ENCODE data around the gene HMOX1. TPM values are rescaled to one million over a fixed set of nuclear protein-coding genes. Genes with fewer than 3 reads are reported as not detected.

Gene HMOX1
- total RNA-seq, 1 donor from 2014 or later, result 2.0 TPM

DNA sequence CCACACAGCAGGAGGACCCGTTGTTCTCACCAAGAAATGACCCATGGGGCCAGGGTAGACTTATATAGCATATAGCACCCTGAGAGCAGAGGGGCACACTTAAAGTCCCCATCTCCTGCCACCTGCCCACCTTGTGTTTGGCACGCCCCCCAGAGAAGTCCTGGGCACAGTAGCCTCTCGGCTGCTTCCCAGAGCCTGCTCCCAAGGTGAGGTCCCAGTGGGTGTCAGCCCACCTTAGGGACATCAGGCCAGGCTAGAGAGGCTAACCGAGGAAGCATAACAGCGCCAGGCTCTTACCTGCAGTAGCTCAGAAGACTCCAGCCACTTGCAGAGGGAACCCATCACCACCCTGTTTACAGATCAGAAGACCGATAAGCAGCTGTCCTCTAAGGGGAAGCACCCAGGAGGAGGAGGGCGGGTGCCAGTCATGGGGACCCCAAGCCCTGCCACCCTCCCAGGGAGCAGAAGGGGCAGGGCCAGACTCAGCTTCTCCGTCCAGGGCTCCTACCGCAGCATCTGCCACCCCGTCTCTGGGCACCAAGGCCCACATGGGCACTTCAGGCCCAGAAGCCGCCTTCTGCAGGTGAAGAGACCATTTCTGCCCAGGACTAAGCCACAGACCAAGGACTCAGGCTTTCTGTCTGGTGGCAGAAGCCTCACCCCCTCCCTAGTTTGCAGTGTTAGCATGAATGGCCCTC is 34.9 kb upstream of the HMOX1 start:
- Mint-ChIP-seq H3K36me3 (ENCODE audit: low read depth) (peaks cover 5% of the 10 kb centered on the region), H3K27ac (no peak overlapping the region), H3K27me3 (ENCODE audit: insufficient read depth) (no peaks in the 10 kb centered on the region), H3K4me3 (no peak overlapping the region), H3K9me3 (no peaks in the 10 kb centered on the region), H3K4me1 (ENCODE audit: low read depth) (peaks cover 8% of the 10 kb centered on the region)
- intact Hi-C loops (cut with micrococcal nuclease), result no loop called here
- DNase-seq (ENCODE audit: low spot score), result no peak

DNA sequence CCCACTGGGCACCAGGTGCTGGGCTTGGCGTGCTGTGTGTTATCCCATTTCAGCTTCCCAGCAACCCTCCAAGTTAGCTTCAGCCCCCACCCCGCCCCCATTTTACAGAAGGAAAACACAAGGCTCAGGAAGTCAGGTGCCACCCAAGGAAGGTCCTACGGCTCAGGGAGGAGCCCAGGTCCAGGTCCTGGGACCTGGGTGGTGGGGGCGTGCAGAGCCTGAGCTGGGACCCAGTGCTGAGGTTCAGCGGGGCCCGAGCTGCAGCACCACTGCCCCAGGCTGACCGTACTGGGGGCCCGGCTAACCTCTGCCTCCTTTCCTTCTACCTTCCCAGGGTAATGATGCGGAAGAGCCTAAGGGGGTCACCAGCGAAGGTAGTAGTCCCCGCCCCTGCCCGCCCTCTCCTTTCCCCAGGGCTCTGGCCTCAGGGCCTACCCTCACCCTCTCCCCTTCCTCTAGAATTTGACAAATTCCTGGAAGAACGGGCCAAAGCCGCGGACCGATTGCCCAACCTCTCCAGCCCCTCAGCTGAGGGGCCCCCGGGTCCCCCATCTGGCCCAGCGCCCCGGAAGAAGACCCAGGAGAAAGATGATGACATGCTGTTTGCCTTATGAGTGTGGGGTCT is 34.2 kb upstream of the HMOX1 start:
- Mint-ChIP-seq H3K4me3 (no peak overlapping the region), H3K27me3 (ENCODE audit: insufficient read depth) (no peaks in the 10 kb centered on the region), H3K27ac (no peak overlapping the region), H3K4me1 (ENCODE audit: low read depth) (peaks cover 15% of the 10 kb centered on the region), H3K9me3 (no peaks in the 10 kb centered on the region), H3K36me3 (ENCODE audit: low read depth) (peaks cover 4% of the 10 kb centered on the region)
- intact Hi-C loops (cut with micrococcal nuclease), result no loop called here
- no peak for DNase-seq (ENCODE audit: low spot score)

DNA sequence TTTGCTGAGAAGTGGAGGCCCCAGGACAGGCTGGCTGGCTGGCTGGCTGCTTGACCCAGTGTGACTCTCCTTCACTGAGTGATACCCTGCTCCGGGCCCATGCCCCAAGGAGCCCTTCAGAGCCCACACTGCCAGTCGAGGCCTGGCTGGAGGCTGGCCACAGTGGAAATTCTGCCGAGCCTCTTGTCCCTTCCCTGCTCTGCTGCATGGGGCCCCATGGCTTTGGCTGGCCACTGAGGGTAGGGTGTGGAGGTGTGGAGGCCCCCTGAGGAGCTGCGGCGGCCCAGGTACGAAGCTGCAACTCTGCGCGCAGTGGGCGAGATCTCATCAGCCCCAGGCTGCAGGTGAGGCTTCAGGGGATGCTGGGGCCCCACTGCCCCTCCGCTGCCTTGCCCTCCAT is 33.4 kb upstream of the HMOX1 start:
- peaks cover 4% of the 10 kb centered on the region for H3K36me3 Mint-ChIP-seq (ENCODE audit: low read depth)
- peaks cover 23% of the 10 kb centered on the region for H3K4me1 Mint-ChIP-seq (ENCODE audit: low read depth)
- peaks cover 3% of the 10 kb centered on the region for H3K27me3 Mint-ChIP-seq (ENCODE audit: insufficient read depth)
- H3K9me3 Mint-ChIP-seq, result no peaks in the 10 kb centered on the region
- intact Hi-C loops (cut with micrococcal nuclease), result no loop called here
- no peak overlapping the region for H3K27ac Mint-ChIP-seq
- no peak overlapping the region for H3K4me3 Mint-ChIP-seq
- no peak for DNase-seq (ENCODE audit: low spot score)

DNA sequence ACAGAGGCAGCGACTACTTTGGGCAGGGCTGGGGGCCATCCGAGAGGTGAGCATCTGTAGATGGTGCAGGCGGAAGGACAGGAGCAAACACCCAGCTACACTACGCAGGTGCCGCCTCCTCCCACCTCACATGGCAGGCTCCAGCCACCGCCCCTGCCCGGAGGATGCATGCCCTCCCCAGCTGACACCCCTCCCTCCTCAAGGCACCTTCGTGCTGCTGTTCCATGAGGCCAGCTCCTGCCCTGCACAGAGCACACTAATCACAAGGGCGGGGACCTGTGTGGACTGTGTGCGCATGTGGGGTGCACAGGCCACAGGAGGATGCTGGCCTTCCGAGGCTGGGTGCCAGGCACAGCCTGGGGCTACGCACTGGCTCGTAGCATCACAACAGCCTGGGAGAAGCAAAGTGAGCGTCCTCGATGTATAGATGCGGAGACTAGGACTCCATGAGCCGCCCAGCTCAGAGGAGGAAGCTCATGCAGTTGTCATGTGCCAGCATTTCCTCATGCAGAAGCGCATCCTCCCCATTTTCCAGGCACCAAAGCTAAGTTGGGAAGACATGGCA is 32.8 kb upstream of the HMOX1 start:
- no peaks in the 10 kb centered on the region for H3K9me3 Mint-ChIP-seq
- H3K27ac Mint-ChIP-seq, result no peak overlapping the region
- H3K4me1 Mint-ChIP-seq (ENCODE audit: low read depth), result peaks cover 27% of the 10 kb centered on the region

DNA sequence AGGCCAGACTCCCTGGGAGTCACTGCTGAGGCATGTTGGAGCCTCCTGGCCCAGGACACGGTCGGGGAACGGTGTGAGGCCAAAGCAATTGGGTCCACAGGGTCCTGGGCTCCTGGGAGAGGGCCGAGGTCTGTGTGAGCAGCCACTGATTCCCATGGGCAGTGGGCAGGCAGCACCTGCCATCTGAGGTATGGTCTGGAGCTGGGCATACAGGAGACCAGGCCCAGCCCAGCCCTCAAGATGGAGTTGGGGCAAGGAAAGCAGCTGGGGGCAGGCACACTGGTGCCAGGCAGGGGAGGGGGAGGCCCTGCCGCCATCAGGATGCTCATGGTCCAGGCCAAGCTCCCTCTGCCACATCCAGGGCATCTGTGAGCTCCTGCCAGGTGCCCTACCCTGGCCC is 32.2 kb upstream of the HMOX1 start:
- no peak overlapping the region for H3K4me3 Mint-ChIP-seq
- DNase-seq (ENCODE audit: low spot score), result no peak
- H3K27me3 Mint-ChIP-seq (ENCODE audit: insufficient read depth), result peaks cover 3% of the 10 kb centered on the region
- H3K36me3 Mint-ChIP-seq (ENCODE audit: low read depth), result peaks cover 4% of the 10 kb centered on the region
- peaks cover 27% of the 10 kb centered on the region for H3K4me1 Mint-ChIP-seq (ENCODE audit: low read depth)
- no peak overlapping the region for H3K27ac Mint-ChIP-seq
- intact Hi-C loops (cut with micrococcal nuclease), result no loop called here
- H3K9me3 Mint-ChIP-seq, result no peaks in the 10 kb centered on the region

More for the DNA sequence above, 32.8 kb upstream of the HMOX1 start:
- Mint-ChIP-seq H3K27me3 (ENCODE audit: insufficient read depth) (peaks cover 3% of the 10 kb centered on the region), H3K4me3 (no peak overlapping the region), H3K36me3 (ENCODE audit: low read depth) (peaks cover 4% of the 10 kb centered on the region)
- intact Hi-C loops (cut with micrococcal nuclease), result no loop called here
- no peak for DNase-seq (ENCODE audit: low spot score)

DNA sequence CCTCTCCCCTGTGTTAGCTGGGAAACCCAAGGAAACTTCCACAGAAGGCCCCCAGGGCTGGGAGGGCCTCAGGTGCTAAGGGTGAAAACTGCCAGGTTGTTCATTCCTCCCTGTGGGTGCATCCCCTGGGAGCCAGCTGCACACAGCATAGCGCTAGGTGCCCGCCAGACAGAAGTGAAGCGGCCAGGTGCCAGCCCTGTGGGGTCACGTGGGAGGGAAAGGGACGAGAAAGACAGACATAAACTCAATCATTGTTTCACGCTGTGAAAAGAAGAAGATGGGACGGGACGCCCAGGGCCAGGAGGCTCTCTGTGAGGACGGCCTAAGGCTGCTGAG is 31.6 kb upstream of the HMOX1 start:
- H3K9me3 Mint-ChIP-seq, result no peaks in the 10 kb centered on the region
- no peak overlapping the region for H3K4me3 Mint-ChIP-seq
- peaks cover 4% of the 10 kb centered on the region for H3K36me3 Mint-ChIP-seq (ENCODE audit: low read depth)
- intact Hi-C loops (cut with micrococcal nuclease), result no loop called here
- no peak for DNase-seq (ENCODE audit: low spot score)
- H3K4me1 Mint-ChIP-seq (ENCODE audit: low read depth), result peaks cover 27% of the 10 kb centered on the region
- peaks cover 3% of the 10 kb centered on the region for H3K27me3 Mint-ChIP-seq (ENCODE audit: insufficient read depth)
- no peak overlapping the region for H3K27ac Mint-ChIP-seq

DNA sequence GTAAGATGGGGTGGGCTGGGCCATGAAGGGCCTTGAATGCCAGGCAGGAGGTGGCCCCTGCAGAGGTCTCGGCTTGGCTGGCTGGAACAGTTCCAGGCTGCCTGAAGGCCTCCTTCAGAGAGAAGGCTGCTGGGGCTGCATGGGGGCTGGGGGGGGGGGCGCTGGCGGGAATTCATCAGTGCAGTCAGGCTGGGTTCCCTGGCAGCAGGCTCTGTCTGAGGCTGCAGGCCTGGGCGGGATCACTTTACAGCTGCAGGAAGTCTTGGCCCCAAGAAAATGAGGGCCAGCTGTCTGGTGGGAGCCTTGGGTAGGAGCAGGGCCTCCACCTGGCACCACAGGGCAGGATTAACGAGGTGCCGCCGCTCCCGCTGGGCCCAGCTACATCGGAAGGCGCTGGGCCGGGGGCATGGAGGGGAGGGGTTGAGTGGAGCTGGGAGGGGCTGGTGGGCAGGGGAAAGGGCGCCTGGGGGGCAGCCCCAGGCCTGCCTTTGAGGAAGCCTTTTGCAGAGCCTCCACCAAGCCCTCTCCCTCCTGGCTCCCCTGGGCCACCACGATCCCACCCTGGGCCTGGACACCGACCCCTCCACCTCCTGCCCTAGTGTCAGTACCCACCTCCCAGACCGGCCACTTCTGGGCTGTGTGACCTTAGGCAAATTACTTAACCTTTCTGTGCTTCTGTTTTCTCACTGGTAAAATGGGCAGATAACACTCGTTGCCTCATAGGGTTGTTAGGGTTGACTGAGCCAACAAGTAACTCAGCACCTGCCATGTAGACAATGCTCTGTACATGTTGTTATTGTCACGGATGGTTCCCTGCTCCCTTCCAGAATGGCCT is 31.0 kb upstream of the HMOX1 start:
- H3K4me1 Mint-ChIP-seq (ENCODE audit: low read depth), result peaks cover 27% of the 10 kb centered on the region
- H3K36me3 Mint-ChIP-seq (ENCODE audit: low read depth), result peaks cover 4% of the 10 kb centered on the region
- peaks cover 3% of the 10 kb centered on the region for H3K27me3 Mint-ChIP-seq (ENCODE audit: insufficient read depth)
- no peak overlapping the region for H3K27ac Mint-ChIP-seq
- intact Hi-C loops (cut with micrococcal nuclease), result loop anchor here (1.0 to 5.0 kb wide), 7 partner anchors 31 to 774 kb away; partner anchors contain the start of genes HMOX1 and MCM5
- no peak for DNase-seq (ENCODE audit: low spot score)
- H3K4me3 Mint-ChIP-seq, result no peak overlapping the region
- H3K9me3 Mint-ChIP-seq, result no peaks in the 10 kb centered on the region

DNA sequence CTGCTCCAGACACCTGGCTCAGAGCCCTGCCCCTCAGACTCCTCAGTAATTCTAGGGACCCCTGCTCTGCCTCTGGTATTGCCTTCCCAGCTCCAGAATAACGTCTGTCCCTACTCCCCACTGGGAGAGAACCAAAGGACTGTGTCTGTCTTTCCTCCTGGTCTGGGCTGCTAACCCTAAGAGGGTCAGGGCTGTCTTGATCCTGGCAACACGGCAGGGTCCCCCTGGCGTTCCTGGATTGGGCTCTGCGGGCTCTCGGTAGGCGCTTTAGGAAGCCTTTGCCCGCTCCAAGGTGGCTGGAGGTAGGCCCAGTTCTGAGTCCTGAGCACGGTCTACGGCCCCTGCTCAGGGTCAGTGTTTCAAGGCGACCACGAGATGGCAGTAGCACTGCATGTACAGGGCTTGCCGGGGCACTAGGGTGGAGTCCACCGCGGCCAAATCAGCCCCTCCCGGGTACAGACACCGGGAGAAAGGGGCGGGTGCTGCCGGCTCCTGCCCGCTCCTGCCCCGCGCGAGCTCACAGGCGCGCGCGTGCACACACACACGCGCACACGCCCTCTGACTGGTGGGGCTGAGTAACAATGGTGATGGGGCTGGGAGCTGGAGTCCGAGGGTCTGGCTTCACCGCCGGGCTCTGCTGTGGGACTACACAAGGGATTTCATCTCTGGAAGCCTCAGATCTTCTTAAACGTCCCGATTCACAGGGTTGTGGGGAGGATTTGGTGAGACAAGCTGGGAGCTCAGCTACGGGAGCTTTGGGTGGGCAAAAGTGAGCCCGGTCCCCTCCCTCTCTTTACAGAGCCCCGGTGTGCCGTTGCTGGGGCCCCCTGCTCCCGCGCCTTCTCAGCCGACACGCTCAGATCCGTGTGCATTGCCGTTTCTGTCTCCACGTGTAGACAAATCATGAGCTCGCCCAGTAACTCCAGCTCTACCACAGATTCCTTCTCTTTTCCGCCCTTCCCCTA is 30.1 kb upstream of the HMOX1 start:
- H3K27me3 Mint-ChIP-seq (ENCODE audit: insufficient read depth), result peaks cover 5% of the 10 kb centered on the region
- peak overlapping the region; percentile 48 for H3K27ac Mint-ChIP-seq
- peaks cover under 1% of the 10 kb centered on the region for H3K36me3 Mint-ChIP-seq (ENCODE audit: low read depth)
- intact Hi-C loops (cut with micrococcal nuclease), result loop anchor here (1.0 to 5.0 kb wide), 7 partner anchors 30 to 773 kb away; partner anchors contain the start of genes HMOX1 and MCM5
- peaks cover 27% of the 10 kb centered on the region for H3K4me1 Mint-ChIP-seq (ENCODE audit: low read depth)
- peak; percentile 81 for DNase-seq (ENCODE audit: low spot score)
- H3K9me3 Mint-ChIP-seq, result no peaks in the 10 kb centered on the region
- H3K4me3 Mint-ChIP-seq, result peak overlapping the region; percentile 79

DNA sequence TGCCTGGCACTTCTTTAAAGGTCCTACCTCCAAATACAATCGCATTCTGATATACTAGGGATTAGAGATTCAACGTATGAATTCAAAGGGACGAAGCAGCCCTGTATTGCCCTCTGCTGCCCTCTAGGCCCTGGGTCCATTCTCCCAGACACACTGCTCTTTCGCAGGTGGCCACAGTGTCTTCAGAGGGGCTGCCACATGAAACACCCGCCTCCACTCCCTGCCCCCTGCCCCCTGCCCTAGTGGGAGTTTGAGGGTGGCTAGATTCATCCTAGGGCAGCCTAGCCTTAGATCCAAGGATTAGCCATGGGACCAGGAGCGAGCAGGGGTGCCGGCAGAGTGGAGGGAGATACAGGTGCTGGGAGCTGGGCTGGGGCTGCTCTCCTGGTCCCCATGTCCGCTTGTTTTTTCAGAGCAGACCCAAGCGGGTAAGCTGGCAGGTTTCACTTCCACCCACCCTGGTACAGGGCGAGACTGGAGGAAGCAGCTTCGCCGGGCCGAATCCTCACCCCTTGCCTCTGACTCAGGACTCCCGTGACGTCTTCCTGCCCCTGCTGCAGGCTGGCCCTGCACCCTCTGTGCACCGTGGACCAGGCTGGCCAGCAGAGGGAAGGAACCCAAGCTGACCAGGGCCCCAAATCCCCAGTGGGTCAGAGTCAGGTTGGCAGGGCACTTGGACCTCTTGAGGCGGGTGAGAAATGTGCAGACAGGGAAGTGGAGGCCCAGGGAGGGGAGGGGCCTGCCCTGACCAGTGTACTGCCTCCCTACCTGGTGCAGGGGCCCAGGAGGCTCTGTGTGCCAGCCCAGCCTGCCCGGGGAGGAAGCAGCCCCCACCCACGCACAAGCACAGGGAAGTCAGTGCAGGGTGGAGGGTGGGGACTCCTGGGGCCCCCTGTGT is 28.4 kb upstream of the HMOX1 start:
- intact Hi-C loops (cut with micrococcal nuclease), result loop anchor here (5.0 kb wide), 1 partner anchor 715 kb away; no protein-coding TSS in a partner anchor
- H3K9me3 Mint-ChIP-seq, result no peaks in the 10 kb centered on the region
- H3K4me3 Mint-ChIP-seq, result peak overlapping the region; percentile 79
- H3K36me3 Mint-ChIP-seq (ENCODE audit: low read depth), result no peaks in the 10 kb centered on the region
- peaks cover 27% of the 10 kb centered on the region for H3K4me1 Mint-ChIP-seq (ENCODE audit: low read depth)
- peaks cover 5% of the 10 kb centered on the region for H3K27me3 Mint-ChIP-seq (ENCODE audit: insufficient read depth)
- H3K27ac Mint-ChIP-seq, result peak overlapping the region; percentile 86
- DNase-seq (ENCODE audit: low spot score), result no peak

DNA sequence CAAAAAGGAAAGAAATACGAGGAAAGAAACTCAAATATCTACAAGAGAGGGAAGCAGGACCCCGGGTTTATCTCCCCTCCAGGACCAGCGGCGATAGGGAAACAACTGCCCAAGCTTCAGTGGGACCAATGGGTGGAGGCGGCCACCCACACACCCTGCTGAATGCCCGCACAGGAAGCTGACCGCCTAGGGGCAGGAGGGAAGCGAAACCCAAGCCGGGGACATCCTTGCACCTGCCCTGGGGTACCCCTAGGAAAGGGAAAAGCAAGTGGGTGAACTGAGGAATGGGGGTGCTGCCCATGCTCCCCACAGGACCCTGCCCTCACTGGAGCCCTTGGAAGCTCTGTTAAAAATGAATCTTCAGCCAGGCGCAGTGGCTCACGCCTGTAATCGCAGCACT is 27.6 kb upstream of the HMOX1 start:
- H3K36me3 Mint-ChIP-seq (ENCODE audit: low read depth), result no peaks in the 10 kb centered on the region
- H3K9me3 Mint-ChIP-seq, result no peaks in the 10 kb centered on the region
- H3K4me1 Mint-ChIP-seq (ENCODE audit: low read depth), result peaks cover 27% of the 10 kb centered on the region
- H3K27me3 Mint-ChIP-seq (ENCODE audit: insufficient read depth), result peaks cover 9% of the 10 kb centered on the region
- H3K27ac Mint-ChIP-seq, result no peak overlapping the region
- H3K4me3 Mint-ChIP-seq, result no peak overlapping the region
- intact Hi-C loops (cut with micrococcal nuclease), result loop anchor here (5.0 kb wide), 1 partner anchor 714 kb away; no protein-coding TSS in a partner anchor
- DNase-seq (ENCODE audit: low spot score), result no peak

DNA sequence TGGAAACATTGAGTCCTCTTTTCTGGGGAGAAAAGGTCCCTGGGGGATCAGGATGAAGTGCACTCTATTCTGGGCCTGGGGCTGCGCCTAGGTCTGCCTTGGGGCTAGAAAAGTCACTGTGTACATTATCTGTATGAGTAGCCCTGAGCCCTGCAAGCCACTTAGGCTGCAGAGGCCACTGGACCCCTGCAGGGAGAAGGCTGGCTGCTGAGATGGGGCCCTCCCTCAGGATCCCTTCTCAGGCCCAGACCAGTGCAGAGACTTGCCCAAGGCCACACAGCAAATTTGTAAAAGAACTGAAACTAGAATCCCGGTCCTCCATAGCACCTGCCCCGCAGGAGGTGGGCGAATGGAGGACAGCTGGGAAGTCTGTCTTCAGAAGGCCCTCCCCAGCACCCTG is 26.8 kb upstream of the HMOX1 start:
- no peak overlapping the region for H3K4me3 Mint-ChIP-seq
- H3K27ac Mint-ChIP-seq, result no peak overlapping the region
- no peaks in the 10 kb centered on the region for H3K36me3 Mint-ChIP-seq (ENCODE audit: low read depth)
- peaks cover 9% of the 10 kb centered on the region for H3K27me3 Mint-ChIP-seq (ENCODE audit: insufficient read depth)
- H3K4me1 Mint-ChIP-seq (ENCODE audit: low read depth), result peaks cover 27% of the 10 kb centered on the region
- intact Hi-C loops (cut with micrococcal nuclease), result loop anchor here (5.0 kb wide), 1 partner anchor 713 kb away; no protein-coding TSS in a partner anchor
- H3K9me3 Mint-ChIP-seq, result no peaks in the 10 kb centered on the region
- DNase-seq (ENCODE audit: low spot score), result no peak
